ENCODE data around the gene GGA2.
"Not testable (repeated sequence)": the region's sequence is repeated elsewhere in the genome, so short reads cannot be mapped to it uniquely, and the experiment has no call there.

Gene GGA2

DNA sequence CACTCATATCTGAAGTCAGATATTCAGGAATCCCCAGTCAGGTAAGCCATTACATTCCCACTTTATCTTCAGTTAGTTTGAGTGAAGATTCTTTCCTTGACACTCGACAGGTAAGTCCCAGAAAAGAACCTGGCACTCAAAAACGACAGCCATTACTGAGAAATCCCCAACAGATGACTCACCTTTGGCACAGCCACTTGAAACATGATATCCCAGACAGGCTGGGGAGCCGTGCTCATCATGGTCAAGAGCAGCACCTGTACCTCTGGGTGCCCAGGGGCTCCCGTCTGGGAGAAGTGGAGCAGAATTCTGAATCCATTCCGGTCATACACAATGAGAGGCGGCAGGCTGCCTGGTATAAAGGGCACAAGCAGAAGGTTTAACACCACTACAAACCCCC is 40.5 kb downstream of the GGA2 start:
- DNase-seq (ENCODE audit: low read depth in 2 of 2), result no peak

DNA sequence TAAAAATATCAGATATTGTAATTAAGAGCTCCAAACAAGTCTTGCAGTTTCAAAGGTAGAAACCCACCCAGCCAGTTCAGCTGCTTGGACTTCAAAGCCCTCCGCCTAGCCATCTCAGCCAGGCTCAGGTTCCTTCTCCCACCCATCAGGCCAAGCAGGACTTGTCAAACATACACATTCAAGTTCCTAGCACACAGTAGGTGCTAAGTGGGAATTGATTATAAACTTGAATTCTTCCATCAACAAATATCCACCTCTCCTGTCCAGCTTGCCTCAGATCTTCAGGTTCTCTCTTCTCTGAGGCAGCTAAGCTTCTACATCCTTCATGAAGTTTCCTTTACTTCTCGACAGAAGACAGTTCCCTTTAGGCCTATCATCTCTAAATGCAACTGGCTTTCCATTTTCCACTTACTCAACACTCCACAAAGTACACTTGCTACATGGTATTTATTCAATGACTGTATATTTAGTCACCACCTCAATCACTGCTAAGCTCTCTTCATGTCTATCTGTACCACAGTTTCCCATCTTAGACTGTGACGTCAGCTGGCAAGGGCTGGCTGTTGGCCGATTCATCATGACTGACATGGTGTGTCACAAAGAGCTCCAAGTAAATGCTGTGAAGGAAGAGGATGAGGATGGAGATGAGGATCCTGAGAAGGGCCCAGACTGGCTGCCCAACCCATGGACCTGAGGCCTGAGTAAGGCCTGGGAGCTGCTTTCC is 44.0 kb downstream of the GGA2 start:
- no peak for DNase-seq (ENCODE audit: low read depth in 2 of 2)

DNA sequence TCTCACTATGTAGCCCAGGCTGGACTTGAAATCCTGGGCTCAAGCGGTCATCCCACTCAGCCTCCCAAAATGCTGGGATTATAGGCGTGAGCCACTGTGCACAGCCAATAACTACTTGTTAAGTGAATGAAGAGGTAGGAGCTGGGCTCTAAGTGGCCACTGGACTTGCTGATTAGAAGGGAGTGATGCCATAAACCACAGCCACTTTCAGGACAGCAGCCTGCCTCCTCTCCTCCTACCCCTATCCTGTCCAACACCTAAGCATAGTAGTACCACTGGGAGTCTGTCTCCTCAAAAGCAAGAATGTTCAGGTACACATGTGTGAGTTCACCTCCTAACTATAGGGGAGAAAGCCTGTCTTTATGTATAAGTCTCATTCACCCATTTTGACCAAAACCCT is 45.1 kb downstream of the GGA2 start:
- no peak for DNase-seq (ENCODE audit: low read depth in 2 of 2)

DNA sequence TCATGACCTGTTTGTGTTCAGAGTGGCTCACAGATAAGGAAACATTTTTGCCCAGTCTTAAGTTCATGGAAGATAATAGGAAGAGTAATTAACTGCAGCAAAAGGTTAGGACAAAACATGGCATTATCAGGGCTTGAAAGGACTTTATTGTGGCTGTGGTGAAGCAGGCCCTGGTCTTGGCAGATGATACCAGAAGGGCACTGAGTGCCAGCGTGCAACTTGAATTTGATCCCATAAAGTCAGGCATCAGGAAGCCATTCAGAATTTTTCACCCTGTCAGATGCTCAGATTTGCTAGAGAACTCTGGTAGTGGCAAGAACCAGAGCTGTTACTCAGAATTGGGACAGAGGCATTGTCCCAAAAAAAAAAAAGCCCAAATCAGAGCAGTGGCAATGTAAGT is 46.1 kb downstream of the GGA2 start:
- no peak for DNase-seq (ENCODE audit: low read depth in 2 of 2)

DNA sequence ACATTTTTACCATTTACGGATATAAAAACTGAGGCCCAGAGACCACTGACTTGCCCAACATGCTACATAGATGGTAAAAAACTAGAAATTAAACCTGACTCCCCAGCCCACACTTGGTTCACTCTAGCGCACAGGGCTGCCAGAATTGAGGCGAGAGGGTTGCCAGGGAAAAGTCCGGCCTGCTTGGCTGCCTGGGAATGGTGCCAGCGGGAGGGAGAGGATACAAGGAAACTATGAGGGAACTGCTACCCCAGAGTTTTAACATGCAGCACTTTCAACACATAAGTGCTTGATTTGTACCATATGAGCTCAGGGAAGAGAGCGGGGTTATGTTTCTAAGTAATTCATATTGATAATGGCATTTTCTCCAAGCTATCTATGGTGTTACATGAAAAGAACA is 47.3 kb downstream of the GGA2 start:
- not testable (repeated sequence) for DNase-seq (ENCODE audit: low read depth in 2 of 2)

DNA sequence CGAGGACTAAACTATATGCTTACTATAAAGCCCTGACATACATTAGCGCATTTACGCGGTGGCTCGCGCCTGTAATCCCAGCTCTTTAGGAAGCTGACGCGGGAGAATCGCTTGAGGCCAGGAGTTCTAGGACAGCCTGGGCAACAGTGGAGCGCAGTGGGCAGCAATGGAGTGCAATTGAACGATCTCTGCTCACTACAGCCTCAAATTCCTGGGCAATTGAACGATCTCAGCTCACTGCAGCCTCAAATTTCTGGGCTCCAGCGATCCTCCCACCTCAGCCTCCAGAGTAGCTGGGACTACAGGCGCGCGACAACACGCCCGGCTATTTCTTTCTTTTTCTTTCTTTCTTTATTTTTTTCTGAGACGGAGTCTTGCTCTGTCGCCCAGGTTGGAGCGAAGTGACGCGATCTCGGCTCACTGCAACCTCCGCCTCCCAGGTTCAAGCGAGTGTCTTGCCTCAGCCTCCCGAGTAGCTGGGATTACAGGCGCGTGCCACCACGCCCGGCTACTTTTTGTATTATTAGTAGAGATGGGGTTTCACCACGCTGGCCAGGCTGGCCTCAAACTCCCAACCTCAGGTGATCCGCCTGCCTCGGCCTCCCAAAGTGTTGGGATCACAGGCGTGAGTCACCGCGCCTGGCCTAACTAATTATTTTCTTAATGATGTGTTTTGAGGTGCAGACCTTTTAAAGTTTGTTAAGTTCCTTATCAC is 56.8 kb downstream of the GGA2 start:
- no peak for DNase-seq (ENCODE audit: low read depth in 2 of 2)

DNA sequence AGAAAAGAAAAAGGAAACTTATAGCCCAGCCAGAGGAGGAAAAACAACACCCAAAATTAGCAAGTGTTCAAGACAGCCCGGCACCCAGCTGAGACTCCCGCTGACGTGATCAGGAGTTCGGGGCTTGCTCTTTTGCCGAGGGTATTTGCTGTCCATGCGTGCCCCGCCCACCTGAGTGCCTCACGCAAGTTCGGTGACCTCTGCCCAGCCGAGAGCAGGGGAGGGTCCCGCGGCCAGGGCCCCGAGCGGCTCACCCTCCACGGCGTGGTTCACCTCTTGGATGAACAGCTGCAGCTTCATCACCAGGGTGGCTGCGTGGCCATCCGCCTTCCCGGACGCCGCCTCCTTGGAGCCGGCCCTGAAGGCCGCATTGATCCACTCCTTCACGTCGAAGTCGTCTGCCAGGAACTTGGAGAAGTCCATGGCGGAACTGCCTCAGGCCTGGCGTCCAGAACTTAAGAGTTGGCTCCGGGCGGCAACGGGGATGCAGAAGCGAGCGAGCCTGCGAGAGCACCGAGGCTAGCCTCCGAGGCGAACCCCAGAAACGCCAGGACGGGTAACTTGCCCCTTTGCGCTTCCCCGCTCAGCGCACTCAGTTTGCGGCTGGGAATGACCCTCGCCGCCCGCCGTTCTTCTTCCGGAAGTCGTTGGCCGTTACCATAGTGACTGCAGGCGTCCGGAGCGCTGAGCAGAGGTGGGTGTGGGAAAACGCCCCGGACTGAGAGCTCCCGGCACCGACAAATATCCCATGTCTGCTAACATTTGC is 57.5 kb downstream of the GGA2 start, which contains the start of gene COG7:
Gene COG7 (minus strand): TSS at position 618 of the 766 bp plus-strand sequence. CDS start 195 bp downstream, at position 423.
- DNase-seq (ENCODE audit: low read depth in 2 of 2), result peak; percentile 65 to 67

DNA sequence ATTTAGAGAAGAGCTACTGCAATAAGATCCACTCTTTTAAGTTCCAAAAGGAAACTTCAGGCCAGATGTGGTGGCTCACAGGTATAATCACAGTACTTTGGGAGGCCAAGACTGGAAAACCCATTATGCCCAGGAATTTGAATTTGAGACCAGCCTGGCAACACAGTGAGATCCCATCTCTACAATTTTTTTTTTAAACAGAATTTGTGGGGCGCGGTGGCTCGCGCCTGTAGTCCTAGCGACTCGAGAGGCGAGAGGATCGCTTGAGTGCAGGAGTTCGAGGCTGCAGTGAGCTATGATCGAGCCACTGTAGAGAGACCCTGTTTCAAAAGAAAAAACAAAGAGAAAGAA is 58.1 kb downstream of the GGA2 start:
- DNase-seq (ENCODE audit: low read depth in 2 of 2), result no peak

DNA sequence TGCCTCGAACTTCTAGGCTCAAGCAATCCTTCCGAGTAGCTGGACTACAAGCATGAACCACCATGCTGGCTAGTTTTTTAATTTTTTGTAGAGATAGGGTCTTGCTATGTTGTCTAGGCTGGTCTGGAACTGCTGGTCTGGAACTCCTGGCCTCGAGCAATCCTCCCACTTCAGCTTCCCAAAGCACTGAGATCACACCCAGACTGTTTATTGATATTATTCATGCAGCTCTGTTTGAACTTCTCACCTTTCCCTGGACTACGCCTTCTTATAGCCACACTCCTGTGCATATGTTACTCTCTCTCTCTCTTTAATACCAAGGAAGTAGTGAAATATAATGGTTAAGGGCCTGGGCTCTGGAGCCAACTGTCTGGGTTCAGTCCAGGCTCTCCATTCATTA is 61.9 kb downstream of the GGA2 start:
- no peak for DNase-seq (ENCODE audit: low read depth in 2 of 2)

DNA sequence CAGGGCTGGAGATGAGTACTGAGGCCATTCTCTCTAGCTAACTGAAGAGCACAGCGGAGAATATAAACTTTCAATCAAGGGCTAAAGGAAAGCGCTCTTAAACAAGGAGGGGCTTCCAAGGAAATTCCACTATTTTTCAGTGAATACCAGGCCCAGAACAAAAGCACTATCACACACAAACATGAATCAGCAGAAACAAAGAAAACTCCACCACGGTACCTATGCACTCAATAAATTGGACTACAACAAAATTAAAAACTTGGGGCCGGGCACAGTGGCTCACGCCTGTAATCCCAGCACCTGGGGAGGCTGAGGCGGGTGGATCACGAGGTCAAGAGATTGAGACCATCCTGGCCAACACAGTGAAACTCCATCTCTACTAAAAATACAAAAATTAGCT is 72.8 kb downstream of the GGA2 start:
- not testable (repeated sequence) for DNase-seq (ENCODE audit: low read depth in 2 of 2)

DNA sequence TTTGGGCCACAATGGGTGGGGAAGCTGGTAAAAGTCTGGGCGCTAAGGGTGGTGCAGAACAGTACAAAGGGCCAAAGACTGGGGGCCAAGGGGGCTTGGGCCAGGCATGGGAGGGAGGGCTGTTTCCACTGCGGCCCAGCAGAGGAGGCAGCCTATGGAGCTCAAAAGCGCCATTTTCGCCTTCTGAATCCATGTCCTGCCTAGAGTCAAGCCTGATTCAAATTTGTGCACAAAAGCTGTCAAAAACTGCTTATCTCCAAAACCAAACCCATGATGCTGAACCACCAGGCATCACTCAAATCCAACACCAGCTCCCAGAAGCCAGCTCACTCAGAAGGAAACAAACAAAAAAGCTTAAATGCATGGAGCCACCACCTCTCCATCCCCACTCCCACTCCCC is 73.3 kb downstream of the GGA2 start:
- no peak for DNase-seq (ENCODE audit: low read depth in 2 of 2)

DNA sequence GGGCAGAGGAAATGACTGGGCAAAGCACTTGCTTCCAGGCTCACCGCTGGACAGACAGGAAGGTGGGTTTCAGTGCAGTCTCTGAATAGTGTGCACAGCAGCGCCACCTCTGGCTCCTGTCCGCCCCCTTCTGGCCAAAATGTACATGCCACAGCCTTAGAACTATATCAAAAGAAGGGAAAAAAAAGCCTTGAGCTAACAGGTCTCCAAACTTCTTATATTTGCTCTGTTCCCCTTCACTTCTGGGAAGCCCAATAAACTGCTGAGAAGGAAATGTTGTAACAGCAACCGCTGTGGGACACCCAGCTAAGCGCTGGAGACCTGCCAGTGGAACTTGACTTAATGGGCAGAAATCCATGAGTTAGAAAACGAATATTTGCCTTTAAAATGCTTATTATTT is 74.8 kb downstream of the GGA2 start:
- DNase-seq (ENCODE audit: low read depth in 2 of 2), result peak; percentile 23 to 37

DNA sequence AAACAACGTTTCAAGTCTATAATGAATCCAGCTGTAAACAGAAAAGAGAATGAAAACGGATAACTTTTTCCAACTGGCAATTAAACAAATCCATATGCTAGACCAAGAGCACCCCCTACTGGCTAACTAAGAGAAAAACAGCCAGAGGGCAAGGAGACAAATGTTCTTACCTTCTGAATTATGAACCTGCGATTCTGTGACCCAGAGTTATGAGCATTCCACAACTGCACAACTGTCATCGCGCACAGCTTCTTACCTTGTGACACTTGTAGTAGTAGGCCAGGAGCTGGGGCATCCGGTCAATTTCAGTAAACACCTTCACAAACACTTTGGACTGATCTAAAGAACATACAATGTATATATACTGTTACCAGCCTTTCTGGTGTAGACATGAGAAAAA is 75.9 kb downstream of the GGA2 start:
- no peak for DNase-seq (ENCODE audit: low read depth in 2 of 2)

DNA sequence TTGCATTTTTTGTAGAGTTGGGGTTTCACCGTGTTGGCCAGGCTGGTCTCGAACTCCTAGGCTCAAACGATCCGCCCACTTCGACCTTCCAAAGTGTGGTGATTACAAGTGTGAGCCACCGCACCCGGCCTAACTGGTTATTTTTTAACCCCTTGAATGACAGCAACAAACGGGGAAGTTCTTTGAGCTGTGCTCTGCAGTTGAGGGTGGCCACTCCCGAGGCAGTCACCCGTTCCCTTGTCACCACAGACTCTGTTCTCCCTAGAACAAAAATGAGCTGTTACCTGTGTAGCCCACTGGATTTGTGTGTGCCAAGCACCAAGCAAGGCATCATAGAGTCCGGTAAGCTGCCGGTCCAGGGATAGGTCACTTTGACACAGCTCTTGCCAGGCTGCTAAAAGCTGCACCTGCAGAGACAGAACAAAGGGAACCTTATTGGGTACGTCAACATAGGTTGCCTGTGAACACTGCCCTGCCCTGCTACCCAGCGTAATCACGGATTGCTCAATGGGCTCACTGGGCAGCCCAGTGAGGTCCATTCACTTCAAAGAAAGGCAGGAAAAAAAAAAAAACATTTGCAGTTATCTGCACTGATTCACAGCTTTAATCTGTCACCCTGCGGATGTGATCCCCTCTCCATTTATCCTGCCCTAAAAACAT is 76.9 kb downstream of the GGA2 start:
- no peak for DNase-seq (ENCODE audit: low read depth in 2 of 2)

DNA sequence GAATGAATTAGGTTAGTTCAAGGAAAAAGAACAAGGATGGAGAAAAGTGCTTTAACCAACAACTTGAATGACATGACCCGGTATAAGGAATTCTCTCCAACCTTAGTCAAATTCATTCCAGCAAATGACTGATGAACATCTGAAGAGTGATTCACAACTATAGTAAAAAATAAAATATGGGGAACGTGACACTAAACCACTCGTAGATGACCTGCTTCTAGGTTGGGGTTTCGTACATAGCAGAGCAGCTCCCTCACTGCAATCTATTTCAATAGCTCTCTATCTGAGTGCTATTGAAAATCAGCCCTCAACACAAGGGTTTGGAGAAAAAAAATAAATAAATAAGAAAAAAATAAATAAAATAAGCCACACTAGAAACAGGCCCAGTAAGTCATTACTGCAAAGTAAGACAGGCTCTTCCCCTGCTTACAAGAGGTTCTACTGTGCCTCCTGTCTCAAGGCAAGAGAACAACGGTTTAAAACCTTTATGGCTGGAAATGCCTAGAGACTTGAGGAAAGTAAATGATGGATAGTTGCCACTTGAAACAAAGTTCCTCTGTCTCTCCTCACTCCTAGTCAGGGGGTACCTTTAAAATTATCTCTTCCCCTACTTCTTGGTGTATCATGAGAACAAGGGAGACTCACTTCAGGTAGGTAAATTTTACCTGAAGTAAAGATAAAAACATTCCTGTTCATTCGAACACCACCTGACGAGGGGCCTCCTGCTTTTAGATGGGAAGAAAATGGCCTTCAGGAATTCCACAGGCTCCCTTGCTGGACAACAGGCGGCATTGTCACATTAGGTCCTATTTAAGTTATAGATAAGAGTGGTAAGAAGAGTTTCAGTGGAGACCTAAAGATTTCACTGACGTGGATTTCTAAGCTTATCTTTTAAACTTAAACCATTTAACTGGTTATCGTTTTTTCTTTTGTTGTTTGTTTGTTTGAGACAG is 77.8 kb downstream of the GGA2 start:
- DNase-seq (ENCODE audit: low read depth in 2 of 2), result no peak

DNA sequence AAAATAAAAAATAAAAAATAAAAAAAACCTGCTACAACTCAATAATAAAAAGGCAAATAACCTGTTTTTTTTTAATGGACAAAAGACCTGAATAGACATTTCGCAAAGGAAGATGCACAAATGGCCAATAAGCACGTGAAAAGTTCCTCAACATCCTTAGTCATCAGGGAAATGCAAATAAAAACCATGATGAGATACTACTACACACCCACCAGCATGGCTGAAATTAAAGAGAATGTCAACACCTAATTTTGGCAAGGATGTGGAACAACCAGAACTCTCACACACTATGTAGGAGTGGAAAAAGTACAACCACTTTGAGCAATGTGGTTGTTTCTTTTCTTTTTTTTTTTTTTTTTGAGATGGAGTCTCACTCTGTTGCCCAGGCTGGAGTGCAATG is 81.9 kb downstream of the GGA2 start:
- no peak for DNase-seq (ENCODE audit: low read depth in 2 of 2)

DNA sequence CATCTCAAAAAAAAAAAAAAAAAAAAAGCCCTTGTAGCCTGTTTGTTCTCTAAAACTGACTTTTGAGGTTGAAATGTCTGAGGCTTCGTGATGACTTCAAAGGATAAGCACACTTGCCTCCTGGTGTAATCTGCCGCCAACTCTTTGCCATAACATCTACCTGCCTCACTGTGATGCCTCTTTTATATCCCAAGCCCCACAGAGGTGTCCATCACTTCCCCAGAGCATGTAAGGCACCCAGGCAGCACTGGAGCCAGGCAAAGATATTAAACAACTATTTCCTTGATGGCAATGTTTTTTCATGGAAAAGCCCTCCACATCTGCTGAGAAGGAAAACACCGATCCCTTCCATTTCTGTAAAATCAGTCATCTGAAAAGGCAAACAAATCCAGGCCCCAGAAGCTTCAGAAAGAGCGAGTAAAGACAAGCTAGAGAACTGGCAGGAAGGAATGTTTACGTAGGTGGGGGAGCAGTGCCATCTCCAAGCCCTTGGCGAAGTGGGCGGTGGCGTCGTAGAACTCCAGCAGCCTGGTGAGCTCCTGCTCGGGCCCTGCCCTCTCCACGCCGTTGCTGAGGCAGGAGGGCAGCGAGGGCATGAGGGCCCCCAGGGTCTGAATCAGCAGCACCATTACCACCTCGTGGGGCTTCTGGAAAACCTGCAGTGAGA is 85.9 kb downstream of the GGA2 start:
- no peak for DNase-seq (ENCODE audit: low read depth in 2 of 2)

DNA sequence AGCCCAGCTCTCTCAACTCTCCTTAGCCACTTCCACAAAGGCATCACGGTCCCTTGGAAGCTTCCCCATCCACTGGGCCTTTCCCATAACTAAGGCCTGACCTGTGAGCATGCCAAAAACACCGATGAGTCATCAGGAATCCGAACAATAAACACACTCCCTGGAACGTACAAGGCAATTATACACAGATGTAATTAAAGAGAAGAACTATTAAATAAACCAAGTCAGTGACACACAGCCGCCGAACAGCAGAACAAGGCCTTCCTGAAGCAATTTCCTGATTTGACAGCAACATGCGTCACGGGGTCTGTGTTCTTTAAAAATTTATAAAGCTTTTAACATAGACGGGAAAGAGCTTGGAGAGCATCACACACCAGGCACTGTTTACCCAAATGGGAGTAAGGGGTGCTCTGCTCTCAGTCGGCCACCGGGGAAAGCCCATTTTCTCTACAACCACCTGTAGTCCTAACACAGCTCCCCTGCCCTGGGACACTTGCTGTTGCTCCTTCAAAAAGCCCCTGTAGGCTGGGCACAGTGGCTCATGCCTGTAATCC is 86.7 kb downstream of the GGA2 start:
- no peak for DNase-seq (ENCODE audit: low read depth in 2 of 2)

DNA sequence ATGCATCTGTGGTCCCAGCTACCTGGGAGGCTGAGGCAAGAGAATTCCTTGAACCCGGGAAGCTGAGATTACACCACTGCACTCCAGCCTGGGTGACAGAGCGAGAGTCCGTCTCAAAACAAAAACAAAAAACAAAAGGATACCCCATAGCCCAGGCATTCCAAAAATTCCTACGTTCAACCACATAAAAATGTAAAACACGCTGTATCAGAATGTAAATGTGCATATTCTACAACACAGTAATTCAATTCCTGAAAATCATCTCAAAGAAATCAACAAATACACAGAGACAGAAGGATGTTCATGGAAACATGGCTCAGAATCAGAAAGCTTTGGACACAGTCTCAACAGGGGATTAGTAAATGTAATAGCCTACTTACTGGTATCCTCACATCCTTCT is 90.3 kb downstream of the GGA2 start:
- DNase-seq (ENCODE audit: low read depth in 2 of 2), result no peak

DNA sequence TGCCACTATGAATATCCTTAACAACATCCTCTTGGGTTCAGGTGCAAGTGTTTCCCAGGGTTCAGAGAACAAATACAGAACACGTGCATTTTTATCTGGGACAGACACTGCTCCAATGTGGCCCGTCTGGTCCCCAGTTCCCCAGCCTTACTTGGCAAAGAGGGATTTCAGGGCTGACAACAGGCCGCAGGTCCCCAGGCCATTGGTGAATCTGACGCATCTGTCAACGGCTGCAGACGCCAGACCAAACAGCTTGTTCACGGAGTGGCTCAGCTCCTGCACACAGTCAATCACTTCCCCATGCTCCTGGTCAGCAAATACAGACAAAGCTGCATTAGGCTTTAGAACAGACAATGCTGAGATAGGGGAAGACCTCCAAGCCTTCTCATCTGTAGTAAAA is 93.5 kb downstream of the GGA2 start:
- DNase-seq (ENCODE audit: low read depth in 2 of 2), result no peak

Data from stimulated activated CD8-positive, alpha-beta memory T cell treated with anti-CD3 and anti-CD28 coated beads, Interleukin-2, amount 100 ng/mL, for 1 hour (primary cell).